NCI-H226 (cell line): Measurements from ENCODE around the gene NAE1.
A peak's percentile ranks its signal among the peaks of the same experiment; 100 is the strongest.
"Not testable (repeated sequence)": the region's sequence is repeated elsewhere in the genome, so short reads cannot be mapped to it uniquely, and the experiment has no call there.

Experiments used
- DNase-seq: peaks from one replicate; pipeline ENCODE4 v3.0.0-alpha.2; 2015

The NAE1 gene

GRCh38 chr16:66800856-66801255 is 29.9 kb downstream of the NAE1 start:
- DNase-seq, result no peak

- peak; percentile 70 for DNase-seq
These were observed 32.6 kb downstream of the NAE1 start for GRCh38 chr16:66798161-66798560.

GRCh38 chr16:66793984-66794383 is 36.8 kb downstream of the NAE1 start:
- not testable (repeated sequence) for DNase-seq

- no peak for DNase-seq
These were observed 40.5 kb downstream of the NAE1 start for GRCh38 chr16:66790130-66790733.

- DNase-seq, result no peak
These were observed 43.3 kb downstream of the NAE1 start for GRCh38 chr16:66787427-66787826.

GRCh38 chr16:66786551-66786950 is 44.2 kb downstream of the NAE1 start:
- DNase-seq, result no peak

GRCh38 chr16:66776457-66776856 is 54.3 kb downstream of the NAE1 start:
- no peak for DNase-seq

GRCh38 chr16:66774981-66775380 is 55.8 kb downstream of the NAE1 start:
- DNase-seq, result no peak

GRCh38 chr16:66758086-66758485 is 72.7 kb downstream of the NAE1 start:
- no peak for DNase-seq

GRCh38 chr16:66754819-66755218 is 76.0 kb downstream of the NAE1 start:
- DNase-seq, result no peak

- DNase-seq, result no peak
These were observed 76.6 kb downstream of the NAE1 start for GRCh38 chr16:66754211-66754610.

- DNase-seq, result no peak
These were observed 77.8 kb downstream of the NAE1 start for GRCh38 chr16:66752958-66753357.
